ENCODE measurements around the gene TCAP. TPM values are rescaled to one million over a fixed set of nuclear protein-coding genes. Genes with fewer than 3 reads are reported as not detected.

Gene TCAP
- total RNA-seq, 1 donor from 2014 or later: not detected

GRCh38 chr17:39667945-39668924 lies 3.1 kb downstream of the TCAP start, which contains the start of gene PNMT:
TSS of gene PNMT (plus strand) at chr17:39668453. CDS start at chr17:39668476, 23 bp downstream.
- peak within 1 kb of the TSS; percentile 28 for H3K4me3 ChIP-seq (ENCODE audit: low read depth, low read length)
- no peak for DNase-seq (ENCODE audit: low read depth)
- TF ChIP-seq CTCF (conservative IDR thresholded peaks at IDR 0.05; ENCODE audit: low read depth, low read length): peak; percentile 65

- DNase-seq (ENCODE audit: low read depth): no peak
- H3K4me3 ChIP-seq (ENCODE audit: low read depth, low read length): no peak overlapping the region
- TF ChIP-seq CTCF (conservative IDR thresholded peaks at IDR 0.05; ENCODE audit: low read depth, low read length): no peak
These were observed 5.0 kb downstream of the TCAP start for GRCh38 chr17:39669897-39670735.

- TF ChIP-seq CTCF (conservative IDR thresholded peaks at IDR 0.05; ENCODE audit: low read depth, low read length): no peak
- DNase-seq (ENCODE audit: low read depth): no peak
These were observed 5.6 kb downstream of the TCAP start for GRCh38 chr17:39670746-39671145.

GRCh38 chr17:39671651-39672521 lies 6.7 kb downstream of the TCAP start:
- no peak for DNase-seq (ENCODE audit: low read depth)
- peak; percentile 84 for TF ChIP-seq CTCF (conservative IDR thresholded peaks at IDR 0.05; ENCODE audit: low read depth, low read length)
- no peak overlapping the region for H3K4me3 ChIP-seq (ENCODE audit: low read depth, low read length)

More at GRCh38 chr17:39670746-39671145, 5.6 kb downstream of the TCAP start:
- no peak overlapping the region for H3K4me3 ChIP-seq (ENCODE audit: low read depth, low read length)

- no peak for TF ChIP-seq CTCF (conservative IDR thresholded peaks at IDR 0.05; ENCODE audit: low read depth, low read length)
- no peak overlapping the region for H3K4me3 ChIP-seq (ENCODE audit: low read depth, low read length)
- no peak for DNase-seq (ENCODE audit: low read depth)
These were observed 7.6 kb downstream of the TCAP start for GRCh38 chr17:39672522-39673334.
